ENCODE results near the gene SMYD3. TPM values are rescaled to one million over a fixed set of nuclear protein-coding genes. Genes with fewer than 3 reads are reported as not detected.

Gene SMYD3
- total and polyA plus RNA-seq, 2 of the 4 experiments (the other 2 are of a cell fraction): 26.5 to 37.6 TPM

- in situ Hi-C loops (cut with MboI; ENCODE audit: low sequenced_read_pairs): no loop called here
- Histone ChIP-seq H3K14ac (replicated peaks; ENCODE audit: low read depth, low read length) (no peak overlapping the region), H3K4me3 (ENCODE audit: insufficient read depth, low read depth, low read length) (no peak overlapping the region), H3K79me1 (ENCODE audit: low read depth in 1 of 2, low read length in 2 of 2) (peaks cover 0 to 4% of the 10 kb centered on the region in 2 experiments; a peak in 1 of 4 replicates), H2AFZ (replicated peaks; ENCODE audit: low read length, poor library complexity) (no peak overlapping the region), H2BK20ac (ENCODE audit: low read depth, low read length) (0 out of 2 replicates have a peak overlapping the region, but pooled peaks have one; percentile 9), H2AK5ac (ENCODE audit: low read depth, low read length) (peak overlapping the region; percentile 69; the same call in 1 of the 2 replicates), H3K27ac (ENCODE audit: insufficient read depth, low read length) (no peak overlapping the region), H3K4ac (ENCODE audit: low read depth, low read length) (no peak overlapping the region), H2AK9ac (replicated peaks; ENCODE audit: low read depth, low read length, poor library complexity) (no peak overlapping the region), H3K36me3 (ENCODE audit: control insufficient read depth, insufficient read depth, low read length) (no peaks in the 10 kb centered on the region), H3K9me1 (ENCODE audit: insufficient read depth, low read length) (peaks cover 11% of the 10 kb centered on the region), H2BK120ac (ENCODE audit: low read depth, low read length) (no peak overlapping the region), H3K18ac (ENCODE audit: low read depth, low read length) (no peak overlapping the region), H3K27me3 (ENCODE audit: control insufficient read depth, insufficient read depth, low read length) (no peaks in the 10 kb centered on the region), H3K23ac (ENCODE audit: low read depth, low read length) (no peak overlapping the region), H4K20me1 (ENCODE audit: insufficient read depth, low read length) (no peaks in the 10 kb centered on the region), H3K4me2 (ENCODE audit: low read depth, low read length) (no peak overlapping the region), H3K56ac (ENCODE audit: extremely low read depth, insufficient read depth, low read length) (no peak overlapping the region), H4K8ac (ENCODE audit: low read depth in 2 of 2, low read length in 2 of 2) (no peak overlapping the region; a peak in 2 of 4 replicates), H3K9me3 (ENCODE audit: control insufficient read depth, insufficient read depth, low read length) (peaks cover 2% of the 10 kb centered on the region; the same call in 1 of the 2 replicates), H3K9ac (ENCODE audit: low read depth, low read length) (no peak overlapping the region), H2BK5ac (ENCODE audit: low read depth, low read length, poor library complexity, severe bottlenecking) (no peak overlapping the region), H2BK15ac (ENCODE audit: low read depth, low read length) (no peak overlapping the region), H4K91ac (ENCODE audit: insufficient read depth, low read depth, low read length) (peak overlapping the region; percentile 33; the same call in 1 of the 2 replicates), H4K5ac (ENCODE audit: low read depth, low read length) (no peak overlapping the region), H3K4me1 (ENCODE audit: control insufficient read depth, insufficient read depth, low read length) (peaks cover 12% of the 10 kb centered on the region)
- CTCF ChIA-PET: no interaction called here
- intact Hi-C loops (cut with micrococcal nuclease): no loop called here
- 88% methylated on average over 8 of the region's 15 CpGs; no CpG with 5 or more reads in 1 of the 2 experiments for WGBS, 2 experiments (ENCODE audit: extremely low coverage in 2 of 2, insufficient read length in 1 of 2)
- dilution Hi-C loops (cut with HindIII; ENCODE audit: low sequenced_read_pairs, unreplicated experiment): no loop called here
- no TSS peak for BruUV-seq (replicated peaks)
- no peak for TF ChIP-seq CEBPB (IDR thresholded peaks at IDR 0.05; ENCODE audit: low read depth, low read length)
- POLR2A ChIA-PET (ENCODE audit: unreplicated experiment): no interaction called here
- no peak for DNase-seq
- ATAC-seq (ENCODE audit: low read depth): no peak
These were observed 510.3 kb downstream of the SMYD3 start for GRCh38 chr1:245996811-245997210.
